Panc1 (cell line): ENCODE results near the gene LDLRAD4. TPM values are rescaled to one million over a fixed set of nuclear protein-coding genes. Genes with fewer than 3 reads are reported as not detected.

Experiments used
- ATAC-seq: fragments of 200-7000 bp; cut with Tn5 transposase; 2 replicates; pipeline ENCODE4 v1.9.1; 2020; ENCODE audit warnings: mild to moderate bottlenecking, moderate library complexity
- BruUV-seq: library from RNA; stranded (reverse); fragments of 400-500 nt; replicated peaks from 2 replicates; lab custom pipeline; 2021; lab: Mats Ljungman, UMichigan
- CTCF ChIA-PET: fragments of 300-600 bp; sonication (Branson Sonifier 250); formaldehyde crosslinking; loops from one replicate; lab custom pipeline; 2022; ENCODE audit warnings: antibody characterized with exemption; lab: Charles Lee
- POLR2A ChIA-PET: fragments of 300-600 bp; sonication (Branson Sonifier 250); formaldehyde crosslinking; loops from one replicate; lab custom pipeline; 2022; ENCODE audit warnings: antibody characterized with exemption; lab: Charles Lee
- DNase-seq: peaks from one replicate; pipeline ENCODE4 v3.0.0-alpha.2; 2010; ENCODE audit warnings: low read depth, low spot score
- H3K27ac ChIP-seq: 2 replicates; pipeline ENCODE4 v1.5.1; 2011; ENCODE audit warnings: mild to moderate bottlenecking, low read length, inconsistent platforms
- H3K27me3 ChIP-seq: fragments of 200-500 bp; sonication (Bioruptor generic); 2 replicates; pipeline ENCODE4 v1.6.0; 2014; ENCODE audit warnings: low read length, inconsistent platforms; ENCODE audit not compliant: control insufficient read depth, insufficient read depth
- H3K36me3 ChIP-seq: fragments of 200-500 bp; sonication (Bioruptor generic); 2 replicates; pipeline ENCODE4 v1.5.1; 2014; ENCODE audit warnings: inconsistent platforms, mild to moderate bottlenecking, low read length, moderate library complexity; ENCODE audit not compliant: control insufficient read depth, insufficient read depth
- H3K4me1 ChIP-seq: 2 replicates; pipeline ENCODE4 v1.5.1; 2011; ENCODE audit warnings: inconsistent platforms, mild to moderate bottlenecking, low read length, moderate library complexity; ENCODE audit not compliant: control insufficient read depth, insufficient read depth
- H3K4me3 ChIP-seq, 2 experiments: 2 replicates each; pipeline ENCODE4 v1.5.1; 2011 to 2012; ENCODE audit warnings: low read depth in 2 of 2, low read length in 2 of 2, mild to moderate bottlenecking in 2 of 2, inconsistent platforms in 1 of 2, moderate library complexity in 1 of 2
- H3K9me3 ChIP-seq: fragments of 200-500 bp; sonication (Bioruptor generic); 2 replicates; pipeline ENCODE4 v1.5.1; 2014; ENCODE audit warnings: low read depth, mild to moderate bottlenecking, inconsistent platforms, low read length, moderate library complexity; ENCODE audit not compliant: control insufficient read depth, insufficient read depth
- CTCF ChIP-seq: fragments of 450-650 bp; IDR thresholded peaks from 2 replicates; pipeline ENCODE4 v1.5.1; 2017; ENCODE audit warnings: mild to moderate bottlenecking
- POLR2AphosphoS5 ChIP-seq: IDR thresholded peaks from 2 replicates; pipeline ENCODE4 v1.6.1; 2012; ENCODE audit warnings: mild to moderate bottlenecking, low read depth, low read length, moderate library complexity
- REST ChIP-seq, 2 experiments: IDR thresholded peaks; 2 replicates each; pipeline ENCODE4 v1.6.1; 2011 to 2012; ENCODE audit warnings: low read depth in 2 of 2, control low read depth in 1 of 2, low read length in 1 of 2, mild to moderate bottlenecking in 1 of 2, moderate library complexity in 1 of 2; ENCODE audit not compliant: insufficient read depth in 1 of 2
- SIN3A ChIP-seq: IDR thresholded peaks from 2 replicates; pipeline ENCODE4 v1.6.1; 2012; ENCODE audit warnings: low read depth, mild to moderate bottlenecking, low read length, moderate library complexity, borderline replicate concordance; ENCODE audit not compliant: insufficient read depth
- TCF7L2 ChIP-seq: IDR thresholded peaks from 2 replicates; pipeline ENCODE4 v1.6.1; 2011; ENCODE audit warnings: mild to moderate bottlenecking, low read depth, low read length, inconsistent platforms
- in situ Hi-C: cut with HindIII; loops from 2 replicates; pipeline ENCODE4 v1.10.0; 2016; ENCODE audit warnings: low sequenced_read_pairs, low pct_unique_long_range_greater_than_20kb
- intact Hi-C: fragments of 100-400 bp; cut with micrococcal nuclease; formaldehyde crosslinking; loops from one replicate; pipeline ENCODE4 v1.10.0; 2022; ENCODE audit not compliant: unreplicated experiment
- total RNA-seq: library from RNA; stranded (reverse); gene quantifications from one replicate; pipeline ENCODE4 v1.2.1, GENCODE V29; 2021; ENCODE audit not compliant: unreplicated experiment

The LDLRAD4 gene
- total RNA-seq, 1 experiment from 2014 or later, result 0.28 TPM

- Histone ChIP-seq H3K27me3 (no peaks in the 10 kb centered on the region), H3K36me3 (no peaks in the 10 kb centered on the region), H3K9me3 (no peaks in the 10 kb centered on the region), H3K27ac (no peak overlapping the region), H3K4me3 (no peak overlapping the region), H3K4me1 (no peaks in the 10 kb centered on the region)
- ChIA-PET CTCF (no interaction called here), POLR2A (no interaction called here)
- intact Hi-C loops, result no loop called here
- ATAC-seq, result no peak
- no TSS peak for BruUV-seq
- DNase-seq, result no peak
- no peak for TF ChIP-seq CTCF
- TF ChIP-seq SIN3A, result no peak
- TF ChIP-seq TCF7L2, result no peak
- no peak for TF ChIP-seq REST (IDR thresholded peaks at IDR 0.05; ENCODE audit: insufficient read depth in 1 of 2, low read depth in 2 of 2, low read length in 1 of 2)
- TF ChIP-seq POLR2AphosphoS5, result no peak
- in situ Hi-C loops, result no loop called here
Observed at GRCh38 chr18:13354402-13354801, 135.8 kb downstream of the LDLRAD4 start.

GRCh38 chr18:13356032-13356431, 137.5 kb downstream of the LDLRAD4 start:
- in situ Hi-C loops (no loop called here), intact Hi-C loops (no loop called here)
- no peak for DNase-seq
- no peaks in the 10 kb centered on the region for H3K4me1 ChIP-seq
- no peaks in the 10 kb centered on the region for H3K9me3 ChIP-seq
- no peaks in the 10 kb centered on the region for H3K36me3 ChIP-seq
- CTCF ChIA-PET, result no interaction called here
- TF ChIP-seq TCF7L2 (no peak), SIN3A (no peak), POLR2AphosphoS5 (no peak), CTCF (no peak), REST (IDR thresholded peaks at IDR 0.05; ENCODE audit: insufficient read depth in 1 of 2, low read depth in 2 of 2, low read length in 1 of 2) (no peak)
- H3K27me3 ChIP-seq, result no peaks in the 10 kb centered on the region
- H3K4me3 ChIP-seq, result no peak overlapping the region
- BruUV-seq, result no TSS peak
- POLR2A ChIA-PET, result no interaction called here
- H3K27ac ChIP-seq, result no peak overlapping the region
- no peak for ATAC-seq
